ENCODE measurements around the gene COPS3.

Gene COPS3

DNA sequence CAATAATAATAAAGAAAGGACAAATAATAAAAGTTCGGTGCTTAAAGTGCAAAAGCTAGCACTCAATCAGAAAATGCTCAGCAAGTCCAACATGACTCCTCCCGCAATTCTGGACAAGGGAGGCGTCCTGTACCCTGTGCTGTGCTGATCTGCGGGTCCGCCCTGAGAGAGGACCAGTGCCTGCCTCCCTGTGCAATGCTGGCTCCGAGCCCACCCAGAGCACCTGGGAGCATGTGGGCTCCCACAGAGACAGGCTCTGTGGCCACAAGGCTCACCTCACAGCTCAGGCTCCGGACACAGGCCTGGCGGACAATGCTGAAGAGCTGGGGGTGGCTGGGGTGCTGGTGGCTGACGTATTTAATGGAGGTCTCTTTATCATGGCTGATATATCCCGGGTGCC lies 55.1 kb downstream of the COPS3 start:
- Histone ChIP-seq H3K9ac (ENCODE audit: insufficient read length, low read depth) (no peak overlapping the region), H3K36me3 (ENCODE audit: insufficient read depth, insufficient read length, low read length) (peaks cover 92% of the 10 kb centered on the region), H3K27me3 (ENCODE audit: insufficient read depth, insufficient read length) (no peaks in the 10 kb centered on the region), H3K4me3 (ENCODE audit: insufficient read length, low read depth) (no peak overlapping the region), H3K4me1 (ENCODE audit: insufficient read depth, insufficient read length) (no peaks in the 10 kb centered on the region), H3K9me3 (ENCODE audit: insufficient read depth, low read length) (no peaks in the 10 kb centered on the region)
- DNase-seq (ENCODE audit: low read depth, low spot score): no peak
- TF ChIP-seq SUZ12 (IDR thresholded peaks at IDR 0.05; ENCODE audit: extremely low read depth, insufficient read depth, insufficient read length): no peak
- no peak for TF ChIP-seq YY1 (IDR thresholded peaks at IDR 0.05; ENCODE audit: insufficient read depth, insufficient read length)
- TF ChIP-seq ZNF274 (IDR thresholded peaks at IDR 0.05; ENCODE audit: low read depth, low read length): no peak

DNA sequence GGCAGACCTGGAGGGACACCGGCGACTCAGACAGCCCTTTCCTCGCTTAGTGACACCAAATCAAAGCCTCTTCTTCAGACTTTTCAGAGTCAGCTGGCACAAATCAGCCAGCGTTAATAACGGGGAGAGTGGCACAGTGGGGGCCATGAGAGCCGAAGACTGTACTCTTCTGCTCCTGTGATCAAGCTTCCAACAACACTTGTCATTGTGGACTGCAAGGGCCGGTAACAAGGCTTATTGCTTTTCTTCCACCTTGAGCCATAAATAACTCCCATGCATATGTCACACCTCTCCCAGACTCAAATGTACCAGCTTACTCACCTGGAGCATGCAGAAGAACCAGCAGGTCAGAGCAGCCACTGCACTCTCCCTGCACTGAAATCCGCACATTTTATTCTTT lies 56.9 kb downstream of the COPS3 start:
- Histone ChIP-seq H3K36me3 (ENCODE audit: insufficient read depth, insufficient read length, low read length) (peaks cover 85% of the 10 kb centered on the region), H3K4me3 (ENCODE audit: insufficient read length, low read depth) (no peak overlapping the region), H3K9me3 (ENCODE audit: insufficient read depth, low read length) (no peaks in the 10 kb centered on the region), H3K4me1 (ENCODE audit: insufficient read depth, insufficient read length) (no peaks in the 10 kb centered on the region), H3K27me3 (ENCODE audit: insufficient read depth, insufficient read length) (no peaks in the 10 kb centered on the region), H3K9ac (ENCODE audit: insufficient read length, low read depth) (no peak overlapping the region)
- DNase-seq (ENCODE audit: low read depth, low spot score): no peak
- TF ChIP-seq SUZ12 (IDR thresholded peaks at IDR 0.05; ENCODE audit: extremely low read depth, insufficient read depth, insufficient read length) (no peak), ZNF274 (IDR thresholded peaks at IDR 0.05; ENCODE audit: low read depth, low read length) (no peak), YY1 (IDR thresholded peaks at IDR 0.05; ENCODE audit: insufficient read depth, insufficient read length) (no peak)

DNA sequence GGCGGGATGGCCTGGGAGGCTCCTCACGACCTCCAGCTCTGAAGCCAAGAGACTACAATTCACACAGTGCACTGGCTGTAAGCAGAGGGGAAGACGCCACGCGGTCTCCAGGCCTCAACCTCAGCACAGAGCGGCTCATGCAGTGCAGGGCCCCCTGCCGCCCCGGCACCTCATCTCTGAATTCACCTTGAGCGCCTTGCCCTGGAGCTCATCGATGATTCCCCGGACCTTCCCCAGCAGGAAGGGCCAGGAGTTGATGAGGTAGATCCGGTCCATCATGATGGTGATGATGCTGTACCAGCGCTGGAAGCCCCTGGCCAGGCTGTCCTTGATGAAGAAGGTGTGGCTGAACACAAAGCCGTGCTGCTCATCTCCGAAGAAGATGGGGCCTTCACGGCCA lies 57.3 kb downstream of the COPS3 start:
- Histone ChIP-seq H3K36me3 (ENCODE audit: insufficient read depth, insufficient read length, low read length) (peaks cover 85% of the 10 kb centered on the region), H3K4me1 (ENCODE audit: insufficient read depth, insufficient read length) (no peaks in the 10 kb centered on the region), H3K27me3 (ENCODE audit: insufficient read depth, insufficient read length) (no peaks in the 10 kb centered on the region), H3K9me3 (ENCODE audit: insufficient read depth, low read length) (no peaks in the 10 kb centered on the region), H3K4me3 (ENCODE audit: insufficient read length, low read depth) (no peak overlapping the region), H3K9ac (ENCODE audit: insufficient read length, low read depth) (no peak overlapping the region)
- TF ChIP-seq YY1 (IDR thresholded peaks at IDR 0.05; ENCODE audit: insufficient read depth, insufficient read length) (no peak), ZNF274 (IDR thresholded peaks at IDR 0.05; ENCODE audit: low read depth, low read length) (no peak), SUZ12 (IDR thresholded peaks at IDR 0.05; ENCODE audit: extremely low read depth, insufficient read depth, insufficient read length) (no peak)
- DNase-seq (ENCODE audit: low read depth, low spot score): no peak

DNA sequence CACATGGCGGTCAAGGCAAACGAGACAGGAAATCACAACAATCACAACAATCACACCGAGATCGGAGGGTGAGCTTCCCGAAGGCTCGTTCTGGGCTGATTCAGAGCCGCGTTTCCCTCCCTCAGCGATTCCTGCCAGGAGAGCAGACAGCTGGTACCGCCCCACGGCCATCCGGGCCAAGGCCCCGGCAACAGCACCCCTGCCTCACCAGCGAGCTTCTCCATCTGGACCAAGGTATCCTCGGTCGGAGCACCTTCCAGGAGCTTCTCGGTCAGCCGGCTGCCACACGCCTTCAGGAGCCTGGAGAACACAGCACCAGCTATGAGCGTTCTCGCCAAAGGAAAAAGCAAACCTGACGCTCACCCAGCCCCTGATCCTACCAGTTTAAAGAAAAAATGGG lies 59.7 kb downstream of the COPS3 start:
- no peak for TF ChIP-seq ZNF274 (IDR thresholded peaks at IDR 0.05; ENCODE audit: low read depth, low read length)
- TF ChIP-seq SUZ12 (IDR thresholded peaks at IDR 0.05; ENCODE audit: extremely low read depth, insufficient read depth, insufficient read length): no peak
- no peak for TF ChIP-seq YY1 (IDR thresholded peaks at IDR 0.05; ENCODE audit: insufficient read depth, insufficient read length)
- H3K36me3 ChIP-seq (ENCODE audit: insufficient read depth, insufficient read length, low read length): peaks cover 83% of the 10 kb centered on the region
- no peak overlapping the region for H3K9ac ChIP-seq (ENCODE audit: insufficient read length, low read depth)
- H3K4me3 ChIP-seq (ENCODE audit: insufficient read length, low read depth): no peak overlapping the region
- no peaks in the 10 kb centered on the region for H3K4me1 ChIP-seq (ENCODE audit: insufficient read depth, insufficient read length)
- DNase-seq (ENCODE audit: low read depth, low spot score): no peak
- no peaks in the 10 kb centered on the region for H3K27me3 ChIP-seq (ENCODE audit: insufficient read depth, insufficient read length)
- H3K9me3 ChIP-seq (ENCODE audit: insufficient read depth, low read length): no peaks in the 10 kb centered on the region

DNA sequence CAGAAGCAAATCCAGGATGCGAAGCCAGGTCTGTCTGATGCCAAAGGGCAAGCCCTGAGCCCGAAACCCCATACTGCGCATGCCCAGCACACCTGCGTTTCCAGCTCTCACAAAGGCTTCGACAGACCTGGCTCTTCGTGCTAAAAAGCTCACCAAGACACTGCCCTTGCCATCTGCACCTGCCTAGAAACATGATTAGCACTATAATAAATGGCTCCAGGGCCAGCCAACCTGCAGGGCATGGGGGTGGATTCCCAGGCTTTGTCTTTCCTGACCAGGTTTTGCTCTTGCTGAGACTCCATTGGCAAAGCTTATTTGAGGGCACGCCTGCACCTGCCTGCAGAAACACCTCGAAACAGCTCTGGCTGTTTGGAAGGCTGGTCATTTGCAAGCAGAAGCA lies 60.5 kb downstream of the COPS3 start:
- no peaks in the 10 kb centered on the region for H3K9me3 ChIP-seq (ENCODE audit: insufficient read depth, low read length)
- no peak overlapping the region for H3K9ac ChIP-seq (ENCODE audit: insufficient read length, low read depth)
- no peaks in the 10 kb centered on the region for H3K27me3 ChIP-seq (ENCODE audit: insufficient read depth, insufficient read length)
- H3K36me3 ChIP-seq (ENCODE audit: insufficient read depth, insufficient read length, low read length): peaks cover 83% of the 10 kb centered on the region
- TF ChIP-seq SUZ12 (IDR thresholded peaks at IDR 0.05; ENCODE audit: extremely low read depth, insufficient read depth, insufficient read length) (no peak), ZNF274 (IDR thresholded peaks at IDR 0.05; ENCODE audit: low read depth, low read length) (no peak), YY1 (IDR thresholded peaks at IDR 0.05; ENCODE audit: insufficient read depth, insufficient read length) (no peak)
- H3K4me3 ChIP-seq (ENCODE audit: insufficient read length, low read depth): no peak overlapping the region
- no peak for DNase-seq (ENCODE audit: low read depth, low spot score)
- H3K4me1 ChIP-seq (ENCODE audit: insufficient read depth, insufficient read length): no peaks in the 10 kb centered on the region

DNA sequence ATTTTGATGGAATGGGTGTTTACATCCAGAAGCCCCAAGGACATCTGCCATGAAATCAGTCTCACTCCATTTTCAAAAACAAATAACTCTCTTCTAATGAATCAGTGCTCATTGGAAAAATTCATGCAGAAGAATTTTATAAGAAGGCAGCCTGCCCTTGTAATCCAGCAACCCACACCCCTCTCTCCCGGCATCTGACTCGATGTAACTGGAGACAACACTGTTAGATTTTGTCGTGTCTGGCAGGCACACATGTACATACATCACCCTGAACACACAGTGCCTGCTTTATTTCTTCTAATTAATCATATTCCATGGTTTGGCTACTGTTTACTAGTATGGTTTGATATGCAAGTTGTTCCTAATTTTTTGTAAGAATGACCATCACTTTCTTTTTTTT lies 63.1 kb downstream of the COPS3 start:
- no peaks in the 10 kb centered on the region for H3K9me3 ChIP-seq (ENCODE audit: insufficient read depth, low read length)
- H3K36me3 ChIP-seq (ENCODE audit: insufficient read depth, insufficient read length, low read length): peaks cover 81% of the 10 kb centered on the region
- H3K4me1 ChIP-seq (ENCODE audit: insufficient read depth, insufficient read length): no peaks in the 10 kb centered on the region
- DNase-seq (ENCODE audit: low read depth, low spot score): no peak
- H3K27me3 ChIP-seq (ENCODE audit: insufficient read depth, insufficient read length): no peaks in the 10 kb centered on the region
- TF ChIP-seq SUZ12 (IDR thresholded peaks at IDR 0.05; ENCODE audit: extremely low read depth, insufficient read depth, insufficient read length) (no peak), YY1 (IDR thresholded peaks at IDR 0.05; ENCODE audit: insufficient read depth, insufficient read length) (no peak), ZNF274 (IDR thresholded peaks at IDR 0.05; ENCODE audit: low read depth, low read length) (no peak)
- no peak overlapping the region for H3K9ac ChIP-seq (ENCODE audit: insufficient read length, low read depth)
- H3K4me3 ChIP-seq (ENCODE audit: insufficient read length, low read depth): no peak overlapping the region

DNA sequence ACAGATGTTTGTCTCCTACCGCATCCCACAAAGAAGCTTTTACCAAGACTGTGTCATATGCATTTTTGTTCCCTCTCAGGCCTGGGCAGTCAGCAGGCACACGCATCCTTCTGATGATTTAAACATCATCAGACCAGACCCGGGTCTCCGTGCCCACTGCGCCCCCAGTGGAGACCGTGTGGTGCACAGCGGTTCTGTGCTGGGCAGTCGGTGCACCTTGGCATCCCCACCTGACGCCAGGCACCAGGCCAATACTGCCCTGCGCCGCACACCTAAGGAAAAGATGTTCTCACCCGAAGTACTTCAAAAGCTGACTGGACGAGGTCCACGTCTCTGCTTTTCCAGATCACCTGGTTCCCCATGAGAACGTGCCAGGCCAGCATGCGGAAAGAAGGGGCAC lies 64.3 kb downstream of the COPS3 start:
- Histone ChIP-seq H3K27me3 (ENCODE audit: insufficient read depth, insufficient read length) (no peaks in the 10 kb centered on the region), H3K4me3 (ENCODE audit: insufficient read length, low read depth) (no peak overlapping the region), H3K9me3 (ENCODE audit: insufficient read depth, low read length) (no peaks in the 10 kb centered on the region), H3K9ac (ENCODE audit: insufficient read length, low read depth) (no peak overlapping the region), H3K4me1 (ENCODE audit: insufficient read depth, insufficient read length) (no peaks in the 10 kb centered on the region), H3K36me3 (ENCODE audit: insufficient read depth, insufficient read length, low read length) (peaks cover 80% of the 10 kb centered on the region)
- no peak for TF ChIP-seq SUZ12 (IDR thresholded peaks at IDR 0.05; ENCODE audit: extremely low read depth, insufficient read depth, insufficient read length)
- no peak for DNase-seq (ENCODE audit: low read depth, low spot score)

DNA sequence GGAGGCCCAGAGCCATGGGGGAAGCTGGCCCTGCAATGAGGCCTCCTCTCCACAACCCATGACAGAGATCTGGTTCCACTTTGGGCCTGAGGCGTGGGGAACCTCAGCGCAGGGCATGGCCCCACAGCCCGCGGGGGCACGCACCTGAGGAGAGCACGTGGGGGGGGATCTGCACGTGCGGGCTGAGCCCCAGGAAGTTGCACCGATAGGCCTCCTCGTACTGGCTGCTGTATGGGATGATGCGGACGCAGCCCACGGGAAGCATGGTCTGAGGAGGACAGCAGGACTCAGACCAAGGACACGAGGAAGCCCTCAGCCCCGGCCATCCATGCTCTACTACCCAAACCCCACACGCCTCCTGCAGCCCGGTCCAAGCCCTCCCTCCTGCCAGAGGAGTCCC lies 64.8 kb downstream of the COPS3 start:
- Histone ChIP-seq H3K36me3 (ENCODE audit: insufficient read depth, insufficient read length, low read length) (peaks cover 77% of the 10 kb centered on the region), H3K9me3 (ENCODE audit: insufficient read depth, low read length) (no peaks in the 10 kb centered on the region)

More for the DNA sequence above, 64.8 kb downstream of the COPS3 start:
- Histone ChIP-seq H3K4me3 (ENCODE audit: insufficient read length, low read depth) (no peak overlapping the region), H3K9ac (ENCODE audit: insufficient read length, low read depth) (no peak overlapping the region), H3K4me1 (ENCODE audit: insufficient read depth, insufficient read length) (no peaks in the 10 kb centered on the region), H3K27me3 (ENCODE audit: insufficient read depth, insufficient read length) (no peaks in the 10 kb centered on the region)
- no peak for TF ChIP-seq ZNF274 (IDR thresholded peaks at IDR 0.05; ENCODE audit: low read depth, low read length)
- DNase-seq (ENCODE audit: low read depth, low spot score): no peak
